ENCODE data around the gene SERINC5. TPM values are rescaled to one million over a fixed set of nuclear protein-coding genes. Genes with fewer than 3 reads are reported as not detected.
"Not testable (repeated sequence)": the region's sequence is repeated elsewhere in the genome, so short reads cannot be mapped to it uniquely, and the experiment has no call there.

The SERINC5 gene
- total RNA-seq, 2 experiments from 2014 or later = 32.4 to 33.1 TPM

DNA sequence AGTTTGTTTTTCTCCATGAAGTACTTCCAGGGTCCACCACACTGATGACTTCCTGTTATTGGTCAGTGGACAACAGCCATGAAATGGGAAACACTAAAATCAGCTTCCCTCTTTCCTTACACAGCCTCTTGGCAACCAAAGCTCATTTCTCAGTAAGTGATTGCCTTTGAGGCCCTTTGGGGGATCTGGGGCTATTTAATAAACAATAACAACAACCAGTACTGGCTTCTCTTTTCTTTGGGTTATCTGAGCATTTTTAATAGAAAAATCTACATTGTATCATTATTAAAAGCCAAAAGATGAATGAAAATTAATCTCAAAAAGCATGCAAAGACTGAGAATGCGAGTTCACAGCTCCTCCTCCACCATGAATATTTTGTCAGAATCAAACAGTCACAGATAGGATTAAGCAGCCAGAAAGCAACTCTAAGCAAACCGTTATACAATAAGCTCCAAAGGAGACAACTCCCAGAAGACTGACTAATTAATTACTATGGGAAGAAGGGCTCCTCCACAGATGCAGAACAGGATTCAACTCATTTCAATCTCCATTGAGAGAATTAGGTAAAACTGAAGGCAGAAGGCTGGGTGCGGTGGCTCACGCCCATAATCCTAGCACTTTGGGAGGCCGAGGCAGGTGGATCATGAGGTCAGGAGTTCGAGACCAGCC is 68.3 kb downstream of the SERINC5 start:
- Mint-ChIP-seq H3K9me3 (no peaks in the 10 kb centered on the region), H3K27ac (peak overlapping the region; percentile 88), H3K27me3 (no peaks in the 10 kb centered on the region), H3K36me3 (ENCODE audit: low read depth) (peaks cover 21% of the 10 kb centered on the region), H3K4me3 (peak overlapping the region; percentile 43), H3K4me1 (ENCODE audit: low read depth) (peaks cover 81% of the 10 kb centered on the region)
- TF ChIP-seq, protein P1, sequence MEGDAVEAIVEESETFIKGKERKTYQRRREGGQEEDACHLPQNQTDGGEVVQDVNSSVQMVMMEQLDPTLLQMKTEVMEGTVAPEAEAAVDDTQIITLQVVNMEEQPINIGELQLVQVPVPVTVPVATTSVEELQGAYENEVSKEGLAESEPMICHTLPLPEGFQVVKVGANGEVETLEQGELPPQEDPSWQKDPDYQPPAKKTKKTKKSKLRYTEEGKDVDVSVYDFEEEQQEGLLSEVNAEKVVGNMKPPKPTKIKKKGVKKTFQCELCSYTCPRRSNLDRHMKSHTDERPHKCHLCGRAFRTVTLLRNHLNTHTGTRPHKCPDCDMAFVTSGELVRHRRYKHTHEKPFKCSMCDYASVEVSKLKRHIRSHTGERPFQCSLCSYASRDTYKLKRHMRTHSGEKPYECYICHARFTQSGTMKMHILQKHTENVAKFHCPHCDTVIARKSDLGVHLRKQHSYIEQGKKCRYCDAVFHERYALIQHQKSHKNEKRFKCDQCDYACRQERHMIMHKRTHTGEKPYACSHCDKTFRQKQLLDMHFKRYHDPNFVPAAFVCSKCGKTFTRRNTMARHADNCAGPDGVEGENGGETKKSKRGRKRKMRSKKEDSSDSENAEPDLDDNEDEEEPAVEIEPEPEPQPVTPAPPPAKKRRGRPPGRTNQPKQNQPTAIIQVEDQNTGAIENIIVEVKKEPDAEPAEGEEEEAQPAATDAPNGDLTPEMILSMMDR (IDR thresholded peaks at IDR 0.05) = no peak
- ChIA-PET CTCF (interaction anchor here (0.7 to 1.8 kb wide), 6 partner anchors 11 to 104 kb away, joined by 3 to 5 read pairs (median 4); partner anchors contain the start of gene SERINC5), POLR2A (interaction anchor here (0.9 to 4.8 kb wide), 4 partner anchors 9 to 31 kb away, joined by 4 to 19 read pairs (median 5); no protein-coding TSS in a partner anchor)
- ATAC-seq (no peak), DNase-seq (no peak)
- intact Hi-C loops (cut with micrococcal nuclease) = no loop called here

DNA sequence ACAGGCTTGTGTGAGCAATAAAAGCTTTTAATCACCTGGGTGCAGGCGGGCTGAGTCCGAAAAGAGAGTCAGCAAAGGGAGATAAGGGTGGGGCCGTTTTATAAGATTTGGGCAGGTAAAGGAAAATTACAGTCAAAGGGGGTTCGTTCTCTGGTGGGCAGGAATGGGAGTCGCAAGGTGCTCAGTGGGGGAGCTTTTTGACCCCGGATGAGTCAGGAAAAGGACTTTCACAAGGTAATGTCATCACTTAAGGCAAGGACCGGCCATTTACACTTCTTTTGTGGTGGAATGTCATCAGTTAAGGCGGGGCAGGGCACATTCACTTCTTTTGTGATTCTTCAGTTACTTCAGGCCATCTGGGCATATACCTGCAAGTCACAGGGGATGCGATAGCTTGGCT is 70.3 kb downstream of the SERINC5 start:
- H3K9me3 Mint-ChIP-seq; intact Hi-C loops (cut with micrococcal nuclease); ATAC-seq; H3K27me3 Mint-ChIP-seq; DNase-seq: not testable (repeated sequence)
- H3K36me3 Mint-ChIP-seq (ENCODE audit: low read depth) = peaks cover 29% of the 10 kb centered on the region
- H3K4me3 Mint-ChIP-seq = peak overlapping the region; percentile 47
- ChIA-PET CTCF (interaction anchor here (0.9 to 1.9 kb wide), 4 partner anchors 9 to 94 kb away, joined by 3 to 4 read pairs (median 4); no protein-coding TSS in a partner anchor), POLR2A (interaction anchor here (0.9 to 4.8 kb wide), 6 partner anchors 33 to 89 kb away, joined by 3 to 19 read pairs (median 4); partner anchors contain the start of gene SERINC5)
- H3K4me1 Mint-ChIP-seq (ENCODE audit: low read depth) = peaks cover 85% of the 10 kb centered on the region
- peak overlapping the region; percentile 86 for H3K27ac Mint-ChIP-seq

DNA sequence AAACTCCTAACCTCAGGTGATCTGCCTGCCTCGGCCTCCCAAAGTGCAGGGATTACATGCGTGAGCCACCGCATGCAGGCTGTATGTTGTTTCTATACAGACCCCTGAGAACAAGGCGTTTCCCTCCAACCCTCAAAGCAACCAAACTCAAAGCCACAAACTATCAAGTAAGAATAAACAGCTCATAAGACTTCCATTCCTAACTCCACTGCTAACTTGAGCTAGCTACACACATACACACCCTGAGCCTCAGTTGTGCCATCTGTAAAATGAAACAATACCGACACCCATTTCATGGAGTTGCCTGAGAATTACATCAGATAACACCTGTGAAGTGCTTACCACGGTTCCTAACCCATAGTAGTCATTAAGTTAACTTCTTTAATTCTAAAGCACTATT is 70.8 kb downstream of the SERINC5 start:
- CTCF ChIA-PET = interaction anchor here (0.9 to 1.9 kb wide), 4 partner anchors 9 to 93 kb away, joined by 3 to 4 read pairs (median 4); no protein-coding TSS in a partner anchor
- no peaks in the 10 kb centered on the region for H3K27me3 Mint-ChIP-seq
- H3K4me3 Mint-ChIP-seq = peak overlapping the region; percentile 47
- H3K4me1 Mint-ChIP-seq (ENCODE audit: low read depth) = peaks cover 84% of the 10 kb centered on the region
- peaks cover 29% of the 10 kb centered on the region for H3K36me3 Mint-ChIP-seq (ENCODE audit: low read depth)
- no peaks in the 10 kb centered on the region for H3K9me3 Mint-ChIP-seq
- intact Hi-C loops (cut with micrococcal nuclease) = no loop called here
- ATAC-seq = peak; percentile 7
- H3K27ac Mint-ChIP-seq = peak overlapping the region; percentile 86
- peak; percentile 59 for DNase-seq
- TF ChIP-seq, protein P1 (IDR thresholded peaks at IDR 0.05) = no peak
- POLR2A ChIA-PET = interaction anchor here (0.9 to 4.8 kb wide), 9 partner anchors 8 to 89 kb away, joined by 3 to 19 read pairs (median 5); partner anchors contain the start of gene SERINC5

DNA sequence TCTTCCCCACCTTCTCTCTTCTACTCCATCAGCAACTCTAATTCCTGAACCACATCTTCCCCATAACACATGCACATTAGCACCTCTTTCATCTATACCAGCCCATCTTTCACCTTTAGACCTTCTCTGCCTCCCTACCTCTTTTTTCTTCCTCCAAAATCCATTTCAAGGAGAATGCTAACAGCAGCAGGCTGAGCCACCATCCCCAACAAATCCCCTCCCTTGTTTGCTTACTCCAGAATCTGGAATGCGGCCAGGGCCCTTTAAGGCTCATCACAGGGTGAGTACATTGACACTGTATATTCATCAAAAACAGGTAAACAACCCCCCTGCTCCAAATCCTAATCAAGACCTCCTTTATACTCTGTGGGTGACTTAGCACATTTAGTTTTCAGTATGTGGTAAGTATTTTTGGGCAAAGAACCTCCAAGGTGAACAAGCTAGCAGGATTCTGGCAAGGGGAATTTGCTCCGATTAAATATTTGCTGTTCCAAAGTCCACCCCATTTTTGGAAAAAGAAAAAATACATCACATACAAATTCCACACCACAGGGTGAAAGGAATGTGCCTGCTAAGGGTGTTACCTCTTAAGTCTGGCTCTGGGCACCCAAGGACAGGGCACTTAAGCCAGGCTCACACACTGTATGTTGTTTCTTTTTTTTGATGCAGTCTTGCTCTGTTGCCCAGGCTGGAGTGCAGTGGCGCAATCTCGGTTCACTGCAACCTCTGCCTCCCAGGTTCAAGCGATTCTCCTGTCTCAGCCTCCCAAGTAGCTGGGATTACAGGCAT is 71.4 kb downstream of the SERINC5 start:
- no peak for ATAC-seq
- H3K4me1 Mint-ChIP-seq (ENCODE audit: low read depth) = peaks cover 86% of the 10 kb centered on the region
- no peaks in the 10 kb centered on the region for H3K9me3 Mint-ChIP-seq
- peak overlapping the region; percentile 47 for H3K4me3 Mint-ChIP-seq
- H3K27me3 Mint-ChIP-seq = no peaks in the 10 kb centered on the region
- POLR2A ChIA-PET = interaction anchor here (0.9 to 4.8 kb wide), 8 partner anchors 9 to 88 kb away, joined by 3 to 19 read pairs (median 6); partner anchors contain the start of gene SERINC5
- TF ChIP-seq, protein P1 (IDR thresholded peaks at IDR 0.05) = no peak
- no peak for DNase-seq
- CTCF ChIA-PET = interaction anchor here (0.9 to 1.9 kb wide), 4 partner anchors 10 to 93 kb away, joined by 3 to 4 read pairs (median 4); no protein-coding TSS in a partner anchor
- intact Hi-C loops (cut with micrococcal nuclease) = loop anchor here (5.0 kb wide), 1 partner anchor 33 kb away; no protein-coding TSS in a partner anchor
- peaks cover 29% of the 10 kb centered on the region for H3K36me3 Mint-ChIP-seq (ENCODE audit: low read depth)
- H3K27ac Mint-ChIP-seq = peak overlapping the region; percentile 86

DNA sequence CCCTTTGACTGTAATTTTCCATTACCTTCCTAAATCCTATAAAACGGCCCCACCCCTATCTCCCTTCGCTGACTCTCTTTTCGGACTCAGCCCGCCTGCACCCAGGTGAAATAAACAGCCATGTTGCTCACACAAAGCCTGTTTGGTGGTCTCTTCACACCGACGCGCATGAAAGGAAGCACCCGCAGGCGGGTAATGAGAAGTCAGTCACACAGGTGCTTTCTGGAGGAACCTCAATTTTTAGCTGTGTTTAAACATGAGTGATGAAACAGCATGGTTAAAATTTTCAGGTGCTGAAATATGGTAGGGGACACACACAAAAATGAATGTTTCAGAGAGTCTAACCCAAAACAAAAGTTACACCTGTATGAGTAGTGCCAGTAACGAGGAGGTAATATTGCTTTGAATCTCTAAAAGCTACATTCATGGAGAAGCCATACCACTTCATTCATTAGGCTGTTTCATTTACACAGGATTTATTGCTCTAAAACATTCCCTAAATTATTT is 72.1 kb downstream of the SERINC5 start:
- H3K9me3 Mint-ChIP-seq, H3K27me3 Mint-ChIP-seq: not testable (repeated sequence)
- peaks cover 29% of the 10 kb centered on the region for H3K36me3 Mint-ChIP-seq (ENCODE audit: low read depth)
- H3K4me1 Mint-ChIP-seq (ENCODE audit: low read depth) = peaks cover 86% of the 10 kb centered on the region
- DNase-seq (peak; percentile 72), ATAC-seq (peak; percentile 49)
- ChIA-PET CTCF (interaction anchor here (1.2 to 1.9 kb wide), 2 partner anchors 12 to 92 kb away, joined by 3 to 4 read pairs; no protein-coding TSS in a partner anchor), POLR2A (interaction anchor here (0.6 to 4.8 kb wide), 5 partner anchors 9 to 667 kb away, joined by 3 to 19 read pairs (median 7); no protein-coding TSS in a partner anchor)
- intact Hi-C loops (cut with micrococcal nuclease) = loop anchor here (5.0 kb wide), 1 partner anchor 34 kb away; no protein-coding TSS in a partner anchor
- peak overlapping the region; percentile 47 for H3K4me3 Mint-ChIP-seq
- H3K27ac Mint-ChIP-seq = peak overlapping the region; percentile 86

Measured in activated CD8-positive, alpha-beta T cell treated with anti-CD3 and anti-CD28 coated beads for 36 hours (primary cell).